Stomach (tissue), 9 donors: Measurements from ENCODE around the gene UBAC2. TPM values are rescaled to one million over a fixed set of nuclear protein-coding genes. Genes with fewer than 3 reads are reported as not detected.

Experiments used
- DNase-seq, 2 donors: peaks; one replicate each; pipeline versions ENCODE4 v3.0.0 to v3.0.0-alpha.2; 2013 to 2019
- H3K27ac ChIP-seq, 5 donors: fragments of 200-600 bp in 4 of 5; sonication (generic) in 4 of 5; one replicate each; pipeline ENCODE4 v1.5.1; 2013 to 2019; ENCODE audit warnings: mild to moderate bottlenecking in 1 of 5, moderate library complexity in 1 of 5
- H3K27me3 ChIP-seq, 3 donors: fragments of 200-600 bp; sonication (generic); one replicate each; pipeline ENCODE4 v1.5.1; 2017 to 2019; ENCODE audit warnings: mixed run types in 1 of 3
- H3K36me3 ChIP-seq, 4 donors: fragments of 200-600 bp; sonication (generic); 1 replicate in 3 of 4; 2 replicates in 1 of 4; pipeline ENCODE4 v1.5.1; 2016 to 2019
- H3K4me1 ChIP-seq, 4 donors: fragments of 200-600 bp; sonication (generic); one replicate each; pipeline ENCODE4 v1.5.1; 2016 to 2019
- H3K4me3 ChIP-seq, 4 donors: fragments of 200-600 bp; sonication (generic) in 3 of 4; one replicate each; pipeline ENCODE4 v1.5.1; 2016 to 2019; ENCODE audit warnings: mild to moderate bottlenecking in 1 of 4
- H3K9me3 ChIP-seq, 4 donors: fragments of 200-600 bp; sonication (generic); one replicate each; pipeline ENCODE4 v1.5.1; 2016 to 2019
- CTCF ChIP-seq, 7 experiments: fragments of 450-650 bp in 4 of 7; fragments of 200-600 bp in 3 of 7; sonication (generic) in 3 of 7; IDR thresholded peaks; one replicate each; pipeline ENCODE4 v1.5.1; 2016 to 2019; ENCODE audit warnings: antibody characterized with exemption in 7 of 7, control low read depth in 2 of 7, mild to moderate bottlenecking in 1 of 7
- EP300 ChIP-seq: sonication (generic); formaldehyde crosslinking; IDR thresholded peaks from one replicate; pipeline ENCODE4 v1.6.1; 2017; ENCODE audit warnings: antibody characterized with exemption
- POLR2A ChIP-seq, 4 donors: fragments of 450-650 bp; IDR thresholded peaks; one replicate each; pipeline ENCODE4 v1.6.1; 2016; ENCODE audit warnings: antibody characterized with exemption in 4 of 4, control low read depth in 2 of 4, mild to moderate bottlenecking in 1 of 4, moderate library complexity in 1 of 4
- POLR2AphosphoS5 ChIP-seq, 3 donors: sonication (generic); formaldehyde crosslinking; IDR thresholded peaks; one replicate each; pipeline ENCODE4 v1.6.1; 2016; ENCODE audit warnings: antibody characterized with exemption in 3 of 3
- WGBS, 5 donors: extraction: QIAGEN DNeasy Blood & Tissue Kit in 3 of 5; methylation state at CpG; one replicate each; pipeline versions ENCODE4 v1.1.5 to v1.1.7; 2013 to 2018; 5-methylcytosine and 5-hydroxymethylcytosine counted together
- intact Hi-C: fragments of 100-400 bp; cut with DNase I; formaldehyde crosslinking; loops from one replicate; pipeline ENCODE4 v1.15.1; 2023; ENCODE audit warnings: low total_unique reads
- polyA plus RNA-seq, 3 donors: library from polyadenylated mRNA; stranded (reverse); fragments of 200-250 nt; gene quantifications; one replicate each; pipeline ENCODE4 v1.2.3, GENCODE V29; 2013
- total RNA-seq, 5 donors: library from RNA; depleted of rRNA; stranded (reverse); fragments of >200 nt; gene quantifications; one replicate each; pipeline versions ENCODE4 v1.1.0 to v1.2.3, GENCODE V29; 2014 to 2016
- donor health status: healthy with polysubstance abuse.
- donor health status: Bipolar disorder and iron deficiency.
- donor health status: healthy.

Gene UBAC2
- total and polyA plus RNA-seq, 8 donors = 18.1 to 68.8 (median 40.1) TPM

- TF ChIP-seq POLR2AphosphoS5 (IDR thresholded peaks at IDR 0.05) (no peak), CTCF (IDR thresholded peaks at IDR 0.05) (no peak), POLR2A (IDR thresholded peaks at IDR 0.05) (no peak), EP300 (no peak)
- DNase-seq = no peak
- no peak overlapping the region for H3K4me3 ChIP-seq
- 70 to 88% (median 85%) methylated on average over 5 of the region's 5 CpGs for WGBS, 5 donors
- intact Hi-C loops = no loop called here
- H3K27me3 ChIP-seq = peaks cover 0 to 7% (median 0%) of the 10 kb centered on the region in 3 donors
- H3K27ac ChIP-seq = no peak overlapping the region
- no peaks in the 10 kb centered on the region for H3K9me3 ChIP-seq
- no peaks in the 10 kb centered on the region for H3K4me1 ChIP-seq
- H3K36me3 ChIP-seq = no peaks in the 10 kb centered on the region
Measured at GRCh38 chr13:99165753-99166587, 34.7 kb upstream of the UBAC2 start.

- intact Hi-C loops = no loop called here
- no peak for TF ChIP-seq CTCF (IDR thresholded peaks at IDR 0.05)
- TF ChIP-seq EP300 = no peak
- TF ChIP-seq POLR2AphosphoS5 (IDR thresholded peaks at IDR 0.05) = no peak
- no peak for TF ChIP-seq POLR2A (IDR thresholded peaks at IDR 0.05)
Measured at GRCh38 chr13:99172951-99173350, 27.7 kb upstream of the UBAC2 start.

GRCh38 chr13:99173606-99174005 is 27.0 kb upstream of the UBAC2 start:
- H3K4me3 ChIP-seq = no peak overlapping the region
- TF ChIP-seq POLR2AphosphoS5 (IDR thresholded peaks at IDR 0.05) = no peak
- no peak for TF ChIP-seq POLR2A (IDR thresholded peaks at IDR 0.05)
- TF ChIP-seq CTCF (IDR thresholded peaks at IDR 0.05) = no peak
- no peak for TF ChIP-seq EP300
- H3K9me3 ChIP-seq = no peaks in the 10 kb centered on the region
- intact Hi-C loops = no loop called here
- peaks cover 0 to 44% (median 4%) of the 10 kb centered on the region in 3 donors for H3K27me3 ChIP-seq
- DNase-seq = no peak
- H3K36me3 ChIP-seq = no peaks in the 10 kb centered on the region
- WGBS, 5 donors = 78 to 88% (median 83%) methylated on average over 3 of the region's 3 CpGs
- peaks cover 0 to 7% (median 7%) of the 10 kb centered on the region in 4 donors for H3K4me1 ChIP-seq
- H3K27ac ChIP-seq = no peak overlapping the region

More at GRCh38 chr13:99172951-99173350, 27.7 kb upstream of the UBAC2 start:
- Histone ChIP-seq H3K27me3 (peaks cover 0 to 44% (median 4%) of the 10 kb centered on the region in 3 donors), H3K9me3 (no peaks in the 10 kb centered on the region), H3K27ac (no peak overlapping the region), H3K4me1 (peaks cover 0 to 7% (median 7%) of the 10 kb centered on the region in 4 donors), H3K36me3 (no peaks in the 10 kb centered on the region), H3K4me3 (no peak overlapping the region)
- no peak for DNase-seq
- WGBS, 5 donors = 70 to 89% (median 75%) methylated on average over 7 to 18 of the region's 18 CpGs

DNA sequence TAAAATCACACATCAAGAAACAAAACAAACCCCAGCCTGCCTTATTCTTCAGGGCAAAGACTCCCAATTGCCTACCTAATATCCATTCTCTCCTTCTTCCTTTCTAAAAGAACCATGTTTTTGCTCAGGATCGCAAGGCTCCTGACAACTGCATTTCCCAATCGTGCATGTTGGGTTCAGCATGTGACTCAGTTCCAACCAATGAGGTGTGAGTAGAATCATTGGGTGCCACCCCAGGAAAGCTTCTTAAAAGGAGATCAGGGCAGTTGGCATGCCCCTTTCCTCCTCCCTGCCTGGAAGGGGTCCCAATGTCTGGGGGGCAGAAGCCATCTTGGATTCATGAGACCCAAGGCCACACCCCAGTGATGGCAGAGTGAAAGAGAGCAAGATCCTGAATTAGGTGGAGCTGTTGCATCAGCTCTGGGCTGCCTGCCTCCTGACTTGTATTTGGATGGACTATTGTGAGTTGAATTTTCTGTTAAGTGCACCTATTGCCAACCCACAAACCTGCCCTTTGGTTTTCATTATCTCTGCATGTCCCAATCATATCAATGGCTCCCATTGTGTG is 26.0 kb upstream of the UBAC2 start:
- Histone ChIP-seq H3K27ac (no peak overlapping the region), H3K4me1 (peaks cover 0 to 7% (median 7%) of the 10 kb centered on the region in 4 donors), H3K9me3 (no peaks in the 10 kb centered on the region), H3K27me3 (peaks cover 0 to 44% (median 4%) of the 10 kb centered on the region in 3 donors), H3K36me3 (no peaks in the 10 kb centered on the region), H3K4me3 (no peak overlapping the region)
- 56 to 74% (median 70%) methylated on average over 2 of the region's 2 CpGs for WGBS, 5 donors
- DNase-seq = no peak
- intact Hi-C loops = loop anchor here (5.0 kb wide), 1 partner anchor 88 kb away; no protein-coding TSS in a partner anchor
- TF ChIP-seq CTCF (IDR thresholded peaks at IDR 0.05) (no peak), POLR2A (IDR thresholded peaks at IDR 0.05) (no peak), EP300 (no peak), POLR2AphosphoS5 (IDR thresholded peaks at IDR 0.05) (no peak)
